Lung (tissue), 12 donors: ENCODE results near the gene TLK2. TPM values are rescaled to one million over a fixed set of nuclear protein-coding genes. Genes with fewer than 3 reads are reported as not detected.
"Not testable (repeated sequence)": the region's sequence is repeated elsewhere in the genome, so short reads cannot be mapped to it uniquely, and the experiment has no call there.

Source experiments
- ATAC-seq: fragments of 200-7000 bp; cut with Tn5 transposase; one replicate; pipeline ENCODE4 v1.9.1; 2020; ENCODE audit warnings: moderate number of reproducible peaks; ENCODE audit not compliant: insufficient read depth, low FRiP score
- DNase-seq, 3 donors: peaks; one replicate each; pipeline ENCODE4 v3.0.0-alpha.2; 2013 to 2017
- H3K27ac ChIP-seq, 2 donors: one replicate each; pipeline ENCODE4 v1.5.1; 2013; ENCODE audit warnings: mild to moderate bottlenecking in 2 of 2, moderate library complexity in 2 of 2, control low read depth in 1 of 2, inconsistent platforms in 1 of 2, low read depth in 1 of 2, low read length in 1 of 2
- H3K27me3 ChIP-seq, 3 donors: one replicate each; pipeline ENCODE4 v1.5.1; 2013; ENCODE audit warnings: low read length in 2 of 3; ENCODE audit not compliant: control insufficient read depth in 3 of 3, insufficient read depth in 3 of 3
- H3K36me3 ChIP-seq, 4 donors: one replicate each; pipeline ENCODE4 v1.5.1; 2013; ENCODE audit warnings: low read length in 4 of 4, mild to moderate bottlenecking in 1 of 4, moderate library complexity in 1 of 4; ENCODE audit not compliant: control insufficient read depth in 4 of 4, insufficient read depth in 4 of 4
- H3K4me1 ChIP-seq, 5 donors: one replicate each; pipeline ENCODE4 v1.5.1; 2013; ENCODE audit warnings: low read length in 5 of 5, mild to moderate bottlenecking in 2 of 5, moderate library complexity in 1 of 5; ENCODE audit not compliant: control insufficient read depth in 5 of 5, insufficient read depth in 5 of 5
- H3K4me3 ChIP-seq: one replicate; pipeline ENCODE4 v1.5.1; 2013; ENCODE audit warnings: mild to moderate bottlenecking, control low read depth, moderate library complexity
- H3K9ac ChIP-seq, 2 donors: one replicate each; pipeline ENCODE4 v1.5.1; 2013; ENCODE audit warnings: low read length in 2 of 2, control low read depth in 1 of 2; ENCODE audit not compliant: insufficient read depth in 1 of 2
- H3K9me3 ChIP-seq, 4 donors: one replicate each; pipeline ENCODE4 v1.5.1; 2013; ENCODE audit warnings: low read length in 3 of 4, mild to moderate bottlenecking in 1 of 4, moderate library complexity in 1 of 4; ENCODE audit not compliant: control insufficient read depth in 4 of 4, insufficient read depth in 3 of 4
- CTCF ChIP-seq: IDR thresholded peaks from 2 replicates; pipeline ENCODE4 v1.5.1; 2012; ENCODE audit warnings: mild to moderate bottlenecking; ENCODE audit errors: control extremely low read depth, extremely low read depth
- WGBS, 2 donors: extraction: QIAGEN DNeasy Blood & Tissue Kit; methylation state at CpG; one replicate each; pipeline ENCODE4 v1.1.7; 2013; 5-methylcytosine and 5-hydroxymethylcytosine counted together
- polyA plus RNA-seq, 2 donors: library from polyadenylated mRNA; stranded (reverse); fragments of 200-250 nt; gene quantifications; one replicate each; pipeline ENCODE4 v1.2.1, GENCODE V29; 2013
- total RNA-seq, 2 donors: library from RNA; depleted of rRNA in 1 of 2; stranded (reverse); fragments of >200 nt in 1 of 2; gene quantifications; one replicate each; pipeline ENCODE4 v1.2.1, GENCODE V29; 2014 to 2021
- donor health status: control.
- donor health status: control.
- donor health status: Bipolar disorder and iron deficiency.
- donor health status: healthy.
- donor health status: DM: yes; HTN: yes; CAD: no.

Gene TLK2
- total and polyA plus RNA-seq, 4 donors, result 11.6 to 87.7 (median 26.0) TPM

- DNase-seq (no peak), ATAC-seq (no peak)
These were observed 122.2 kb downstream of the TLK2 start for GRCh38 chr17:62600805-62601204.

GRCh38 chr17:62601471-62601870, 122.8 kb downstream of the TLK2 start:
- TF ChIP-seq CTCF, result no peak
- peaks cover 0 to 4% (median 2%) of the 10 kb centered on the region in 4 donors for H3K9me3 ChIP-seq
- no peak overlapping the region for H3K4me3 ChIP-seq
- H3K4me1 ChIP-seq, result peaks cover 0 to 3% (median 0%) of the 10 kb centered on the region in 5 donors
- H3K36me3 ChIP-seq, result peaks cover 16 to 40% (median 35%) of the 10 kb centered on the region in 4 donors
- H3K9ac ChIP-seq, result no peak overlapping the region
- H3K27ac ChIP-seq, result no peak overlapping the region
- ATAC-seq (no peak), DNase-seq (no peak)
- H3K27me3 ChIP-seq, result no peaks in the 10 kb centered on the region
- 72 to 89% methylated on average over 2 of the region's 2 CpGs for WGBS, 2 donors

More at GRCh38 chr17:62600805-62601204, 122.2 kb downstream of the TLK2 start:
- no peak for TF ChIP-seq CTCF
- H3K9me3 ChIP-seq, result peaks cover 0 to 5% (median 2%) of the 10 kb centered on the region in 4 donors
- WGBS, 2 donors, result 63 to 74% methylated on average over 1 of the region's 1 CpG
- peaks cover 0 to 3% (median 0%) of the 10 kb centered on the region in 5 donors for H3K4me1 ChIP-seq
- H3K27ac ChIP-seq, result peak overlapping the region in 1 of 2 donors; percentile 59
- H3K4me3 ChIP-seq, result no peak overlapping the region
- no peak overlapping the region for H3K9ac ChIP-seq
- peaks cover 20 to 41% (median 34%) of the 10 kb centered on the region in 4 donors for H3K36me3 ChIP-seq
- H3K27me3 ChIP-seq, result no peaks in the 10 kb centered on the region

GRCh38 chr17:62603783-62604182, 125.2 kb downstream of the TLK2 start:
- peaks cover 10 to 43% (median 34%) of the 10 kb centered on the region in 4 donors for H3K36me3 ChIP-seq

GRCh38 chr17:62605588-62605987, 127.0 kb downstream of the TLK2 start:
- 96 to 98% methylated on average over 7 of the region's 7 CpGs for WGBS, 2 donors

More at GRCh38 chr17:62603783-62604182, 125.2 kb downstream of the TLK2 start:
- 96 to 98% methylated on average over 6 of the region's 6 CpGs for WGBS, 2 donors
- not testable (repeated sequence) for DNase-seq, H3K27me3 ChIP-seq, H3K4me1 ChIP-seq, H3K9me3 ChIP-seq, H3K27ac ChIP-seq, H3K4me3 ChIP-seq, H3K9ac ChIP-seq, ATAC-seq

More at GRCh38 chr17:62605588-62605987, 127.0 kb downstream of the TLK2 start:
- Histone ChIP-seq H3K27me3 (no peaks in the 10 kb centered on the region), H3K4me3 (no peak overlapping the region), H3K9me3 (no peaks in the 10 kb centered on the region), H3K36me3 (peaks cover 14 to 45% (median 36%) of the 10 kb centered on the region in 4 donors), H3K27ac (no peak overlapping the region), H3K9ac (no peak overlapping the region), H3K4me1 (no peaks in the 10 kb centered on the region)
- TF ChIP-seq CTCF, result no peak
- ATAC-seq (no peak), DNase-seq (no peak)
